Breast epithelium (tissue), 4 donors: ENCODE results near the gene ADCY5. TPM values are rescaled to one million over a fixed set of nuclear protein-coding genes. Genes with fewer than 3 reads are reported as not detected.

Source experiments
- DNase-seq, 2 donors: peaks; one replicate each; pipeline ENCODE4 v3.0.0-alpha.2; 2019; ENCODE audit warnings: low spot score in 2 of 2
- H3K27ac ChIP-seq, 2 donors: fragments of 200-600 bp; sonication (generic) in 1 of 2; one replicate each; pipeline ENCODE4 v1.5.1; 2016 to 2019; ENCODE audit warnings: mild to moderate bottlenecking in 1 of 2
- H3K27me3 ChIP-seq, 2 donors: fragments of 200-600 bp; sonication (generic) in 1 of 2; one replicate each; pipeline versions ENCODE4 v1.5.1 to v1.6.0; 2017 to 2019; ENCODE audit warnings: control low read depth in 1 of 2, mild to moderate bottlenecking in 1 of 2
- H3K36me3 ChIP-seq: fragments of 200-600 bp; one replicate; pipeline ENCODE4 v1.5.1; 2019
- H3K4me1 ChIP-seq, 2 donors: fragments of 200-600 bp; sonication (generic); one replicate each; pipeline ENCODE4 v1.5.1; 2016 to 2019; ENCODE audit warnings: control low read depth in 1 of 2
- H3K4me3 ChIP-seq, 3 donors: fragments of 200-600 bp; sonication (generic); 1 replicate in 2 of 3; 2 replicates in 1 of 3; pipeline ENCODE4 v1.5.1; 2016 to 2019; ENCODE audit warnings: mild to moderate bottlenecking in 3 of 3, moderate library complexity in 2 of 3
- H3K9me3 ChIP-seq, 2 donors: fragments of 200-600 bp; sonication (generic) in 1 of 2; one replicate each; pipeline ENCODE4 v1.5.1; 2016 to 2019; ENCODE audit warnings: control low read depth in 1 of 2
- CTCF ChIP-seq, 3 donors: fragments of 450-650 bp; IDR thresholded peaks; one replicate each; pipeline ENCODE4 v1.5.1; 2016 to 2017; ENCODE audit warnings: antibody characterized with exemption in 3 of 3, mild to moderate bottlenecking in 3 of 3, moderate library complexity in 3 of 3
- POLR2A ChIP-seq: fragments of 450-650 bp; IDR thresholded peaks from one replicate; pipeline ENCODE4 v1.6.1; 2016; ENCODE audit warnings: antibody characterized with exemption, mild to moderate bottlenecking, moderate library complexity
- POLR2AphosphoS5 ChIP-seq, 3 donors: sonication (generic); formaldehyde crosslinking; IDR thresholded peaks; one replicate each; pipeline ENCODE4 v1.6.1; 2017; ENCODE audit warnings: antibody characterized with exemption in 3 of 3
- intact Hi-C: fragments of 100-400 bp; cut with DNase I; formaldehyde crosslinking; loops from one replicate; pipeline ENCODE4 v1.15.1; 2023; ENCODE audit warnings: low total_unique reads
- total RNA-seq, 3 donors: library from RNA; depleted of rRNA; stranded (reverse); fragments of >200 nt; gene quantifications; one replicate each; pipeline ENCODE4 v1.1.0, GENCODE V29; 2016

The ADCY5 gene
- total RNA-seq, 3 donors from 2014 or later: 10.1 to 32.5 (median 11.5) TPM

DNA sequence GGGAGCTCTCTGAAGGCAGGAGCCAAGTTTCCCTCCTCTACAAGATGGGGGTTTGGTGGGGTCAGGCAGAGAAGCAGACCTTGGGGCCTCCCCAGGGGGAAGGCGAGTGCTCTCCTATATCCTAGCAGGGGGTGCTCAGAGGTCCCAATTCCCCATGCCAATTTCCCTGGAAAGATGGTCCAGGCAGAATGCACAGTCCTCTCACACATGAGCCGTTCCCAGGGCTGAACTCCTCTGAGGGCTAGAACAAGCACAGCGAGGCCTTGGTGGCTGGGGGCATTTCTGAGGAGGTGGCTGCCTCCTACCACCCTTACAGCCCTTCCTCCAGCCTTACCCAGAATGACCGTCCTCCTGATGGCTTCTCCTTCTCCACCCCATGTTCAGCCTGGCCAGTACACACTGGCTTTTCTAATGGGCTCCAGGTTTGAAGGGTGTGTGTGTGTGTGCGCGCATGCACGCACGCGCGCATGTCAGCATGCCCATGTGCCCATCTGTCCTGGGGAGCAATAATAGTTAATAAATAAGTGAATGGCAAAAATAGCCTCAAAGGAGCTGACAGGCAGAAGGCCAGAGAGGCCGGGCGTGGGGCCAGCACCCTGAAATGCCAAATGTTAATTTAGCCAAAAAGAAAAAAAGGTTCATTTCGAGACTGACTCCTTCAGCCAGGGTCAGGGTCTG lies 24.4 kb downstream of the ADCY5 start:
- H3K27ac ChIP-seq: peak overlapping the region in 1 of 2 donors; percentile 56
- H3K4me3 ChIP-seq: no peak overlapping the region
- DNase-seq: no peak
- intact Hi-C loops: loop anchor here (5.0 kb wide), 1 partner anchor 1153 kb away; no protein-coding TSS in a partner anchor
- no peaks in the 10 kb centered on the region for H3K4me1 ChIP-seq
- TF ChIP-seq CTCF (IDR thresholded peaks at IDR 0.05) (no peak), POLR2A (no peak), POLR2AphosphoS5 (IDR thresholded peaks at IDR 0.05) (no peak)
- H3K9me3 ChIP-seq: no peaks in the 10 kb centered on the region
- no peaks in the 10 kb centered on the region for H3K36me3 ChIP-seq
- no peaks in the 10 kb centered on the region for H3K27me3 ChIP-seq

DNA sequence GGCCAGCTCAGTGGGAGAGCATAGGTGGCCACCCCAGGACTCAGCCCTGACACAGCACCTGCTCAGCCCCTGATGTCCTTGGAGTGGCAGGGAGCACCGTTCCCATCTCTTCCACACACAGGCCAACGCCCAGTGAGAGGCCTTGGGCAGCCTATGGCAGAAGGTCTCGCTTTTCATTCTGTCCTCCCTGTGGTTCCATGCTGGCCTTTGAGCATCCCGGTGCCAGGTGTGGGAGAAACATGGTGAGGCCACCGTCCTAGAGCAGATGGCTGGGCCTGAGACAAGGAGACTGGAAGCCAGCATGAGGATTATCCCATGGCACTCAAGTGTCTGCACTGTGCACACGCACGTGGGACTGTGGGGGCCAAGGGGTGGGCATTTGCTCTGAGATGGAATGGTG lies 25.1 kb downstream of the ADCY5 start:
- no peaks in the 10 kb centered on the region for H3K4me1 ChIP-seq
- no peaks in the 10 kb centered on the region for H3K9me3 ChIP-seq
- DNase-seq: no peak
- intact Hi-C loops: loop anchor here (5.0 kb wide), 1 partner anchor 1153 kb away; no protein-coding TSS in a partner anchor
- peak overlapping the region in 1 of 2 donors; percentile 56 for H3K27ac ChIP-seq
- no peaks in the 10 kb centered on the region for H3K36me3 ChIP-seq
- TF ChIP-seq CTCF (IDR thresholded peaks at IDR 0.05) (no peak), POLR2A (no peak), POLR2AphosphoS5 (IDR thresholded peaks at IDR 0.05) (no peak)
- no peaks in the 10 kb centered on the region for H3K27me3 ChIP-seq
- no peak overlapping the region for H3K4me3 ChIP-seq

DNA sequence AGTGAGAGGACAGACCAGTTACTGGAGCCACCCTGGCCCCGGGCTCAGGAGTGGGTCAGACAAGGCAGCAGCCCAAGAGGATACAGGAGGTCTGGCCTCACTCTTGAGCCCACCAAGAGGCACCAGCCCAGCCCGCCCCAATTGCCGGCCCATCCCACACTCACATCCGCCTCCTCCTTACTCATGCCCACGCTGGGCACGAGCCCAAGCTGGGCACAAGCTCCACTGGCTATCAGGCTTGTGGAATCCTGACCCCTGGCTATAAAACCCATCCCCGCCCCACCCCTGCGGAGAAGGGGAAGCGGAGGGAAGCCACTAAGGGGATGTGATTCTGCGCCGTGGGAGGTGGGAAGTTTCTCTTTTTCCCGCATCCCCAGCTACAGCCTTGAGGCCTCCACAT lies 25.9 kb downstream of the ADCY5 start:
- intact Hi-C loops: loop anchor here (5.0 kb wide), 1 partner anchor 1154 kb away; no protein-coding TSS in a partner anchor
- Histone ChIP-seq H3K36me3 (no peaks in the 10 kb centered on the region), H3K4me1 (no peaks in the 10 kb centered on the region), H3K4me3 (no peak overlapping the region), H3K9me3 (no peaks in the 10 kb centered on the region), H3K27me3 (no peaks in the 10 kb centered on the region), H3K27ac (peak overlapping the region in 1 of 2 donors; percentile 56)
- DNase-seq: no peak
- TF ChIP-seq POLR2A (no peak), CTCF (IDR thresholded peaks at IDR 0.05) (no peak), POLR2AphosphoS5 (IDR thresholded peaks at IDR 0.05) (no peak)

DNA sequence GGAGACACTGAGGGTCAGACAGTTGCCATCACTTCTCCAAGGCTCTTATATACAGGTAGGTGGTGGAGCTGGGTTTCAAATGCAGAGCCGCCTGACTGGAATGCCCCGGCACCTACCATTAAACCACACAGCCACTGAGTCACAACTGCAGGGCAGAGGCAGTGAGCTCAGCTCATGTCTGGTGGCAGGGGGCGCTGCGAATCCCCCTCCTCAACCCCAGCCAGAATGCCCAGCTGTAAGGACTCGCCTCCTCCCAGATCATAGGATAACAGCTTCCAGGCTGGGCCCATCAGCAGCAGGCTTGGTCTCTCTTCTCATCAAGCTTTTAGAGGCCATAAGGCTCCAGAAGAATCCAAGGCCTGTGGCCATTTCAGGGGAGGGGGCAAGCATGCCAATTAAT lies 26.4 kb downstream of the ADCY5 start:
- Histone ChIP-seq H3K36me3 (no peaks in the 10 kb centered on the region), H3K4me1 (no peaks in the 10 kb centered on the region), H3K27me3 (no peaks in the 10 kb centered on the region), H3K9me3 (no peaks in the 10 kb centered on the region), H3K27ac (peak overlapping the region in 1 of 2 donors; percentile 56), H3K4me3 (no peak overlapping the region)
- intact Hi-C loops: loop anchor here (5.0 kb wide), 1 partner anchor 1155 kb away; no protein-coding TSS in a partner anchor
- no peak for TF ChIP-seq POLR2A
- TF ChIP-seq POLR2AphosphoS5 (IDR thresholded peaks at IDR 0.05): no peak
- no peak for TF ChIP-seq CTCF (IDR thresholded peaks at IDR 0.05)
- no peak for DNase-seq

- no peaks in the 10 kb centered on the region for H3K4me1 ChIP-seq
- intact Hi-C loops: loop anchor here (5.0 kb wide), 1 partner anchor 1156 kb away; no protein-coding TSS in a partner anchor
- no peaks in the 10 kb centered on the region for H3K27me3 ChIP-seq
- TF ChIP-seq POLR2A: no peak
- no peak for TF ChIP-seq POLR2AphosphoS5 (IDR thresholded peaks at IDR 0.05)
- no peak for TF ChIP-seq CTCF (IDR thresholded peaks at IDR 0.05)
- H3K36me3 ChIP-seq: no peaks in the 10 kb centered on the region
- H3K27ac ChIP-seq: peak overlapping the region in 1 of 2 donors; percentile 28
- no peak overlapping the region for H3K4me3 ChIP-seq
- no peaks in the 10 kb centered on the region for H3K9me3 ChIP-seq
- DNase-seq: no peak
These were observed 27.3 kb downstream of the ADCY5 start for GRCh38 chr3:123421353-123422174.
